Naive thymus-derived CD4-positive, alpha-beta T cell (primary cell): ENCODE results near the gene OSBPL10. TPM values are rescaled to one million over a fixed set of nuclear protein-coding genes. Genes with fewer than 3 reads are reported as not detected.

Experiments
- ATAC-seq: fragments of 150-1000 bp; cut with Tn5 transposase; 2 replicates; pipeline ENCODE4 v1.10.0; 2021; ENCODE audit warnings: mild to moderate bottlenecking, moderate library complexity
- CTCF ChIA-PET: fragments of 350-600 bp; sonication (Branson Sonifier 250); formaldehyde crosslinking; loops from one replicate; lab custom pipeline; 2021; ENCODE audit warnings: antibody characterized with exemption; lab: Charles Lee
- POLR2A ChIA-PET: fragments of 350-600 bp; sonication (Branson Sonifier 250); formaldehyde crosslinking; loops from one replicate; lab custom pipeline; 2021; ENCODE audit warnings: antibody characterized with exemption, inconsistent platforms; lab: Charles Lee
- DNase-seq, 9 donors: peaks; one replicate each; pipeline versions ENCODE4 v3.0.0 to v3.0.0-alpha.2; 2020 to 2022; ENCODE audit warnings: mixed read lengths in 1 of 9
- H3K27ac ChIP-seq: one replicate; pipeline ENCODE4 v1.7.0; 2013; ENCODE audit warnings: mild to moderate bottlenecking, low read depth, low read length, moderate library complexity
- H3K27me3 ChIP-seq, 2 donors: one replicate each; pipeline ENCODE4 v1.7.0; 2013; ENCODE audit warnings: low read length in 2 of 2, mild to moderate bottlenecking in 2 of 2, moderate library complexity in 2 of 2; ENCODE audit not compliant: control insufficient read depth in 2 of 2, insufficient read depth in 2 of 2
- H3K36me3 ChIP-seq, 3 experiments: 1 replicate in 2 of 3; 2 replicates in 1 of 3; pipeline ENCODE4 v1.7.0; 2013; ENCODE audit warnings: low read length in 3 of 3, mild to moderate bottlenecking in 3 of 3, moderate library complexity in 1 of 3; ENCODE audit not compliant: insufficient read depth in 3 of 3, control insufficient read depth in 2 of 3
- H3K4me1 ChIP-seq, 2 donors: one replicate each; pipeline ENCODE4 v1.7.0; 2013; ENCODE audit warnings: low read length in 2 of 2, mild to moderate bottlenecking in 2 of 2, moderate library complexity in 1 of 2; ENCODE audit not compliant: control insufficient read depth in 2 of 2, insufficient read depth in 2 of 2
- H3K4me3 ChIP-seq: 2 replicates; pipeline ENCODE4 v1.7.0; 2013; ENCODE audit warnings: mild to moderate bottlenecking, low read length
- H3K9me3 ChIP-seq, 3 experiments: 1 replicate in 2 of 3; 2 replicates in 1 of 3; pipeline ENCODE4 v1.7.0; 2013; ENCODE audit warnings: low read length in 3 of 3; ENCODE audit not compliant: control insufficient read depth in 2 of 3
- H3K27ac Mint-ChIP-seq, 9 donors: one replicate each; pipeline ENCODE4 v1.8.0; 2020 to 2022; ENCODE audit warnings: mixed read lengths in 9 of 9, mild to moderate bottlenecking in 8 of 9, moderate library complexity in 5 of 9, inconsistent platforms in 2 of 9
- H3K27me3 Mint-ChIP-seq, 5 donors: one replicate each; pipeline ENCODE4 v1.8.0; 2021 to 2022; ENCODE audit warnings: mixed read lengths in 5 of 5, mild to moderate bottlenecking in 1 of 5
- H3K36me3 Mint-ChIP-seq, 5 donors: one replicate each; pipeline ENCODE4 v1.8.0; 2020 to 2022; ENCODE audit warnings: mixed read lengths in 5 of 5, mild to moderate bottlenecking in 3 of 5, inconsistent platforms in 1 of 5
- H3K4me1 Mint-ChIP-seq, 7 donors: one replicate each; pipeline ENCODE4 v1.8.0; 2020 to 2022; ENCODE audit warnings: mixed read lengths in 7 of 7, mild to moderate bottlenecking in 3 of 7, inconsistent platforms in 1 of 7
- H3K4me3 Mint-ChIP-seq, 10 donors: one replicate each; pipeline ENCODE4 v1.8.0; 2020 to 2022; ENCODE audit warnings: mild to moderate bottlenecking in 10 of 10, mixed read lengths in 10 of 10, moderate library complexity in 6 of 10, inconsistent platforms in 2 of 10
- H3K9me3 Mint-ChIP-seq, 11 donors: one replicate each; pipeline ENCODE4 v1.8.0; 2020 to 2022; ENCODE audit warnings: mixed read lengths in 11 of 11, mild to moderate bottlenecking in 4 of 11, inconsistent platforms in 1 of 11, moderate library complexity in 1 of 11
- intact Hi-C, 2 donors: fragments of 100-400 bp; cut with micrococcal nuclease; formaldehyde crosslinking; loops; one replicate each; pipeline ENCODE4 v1.15.1; 2023
- polyA plus RNA-seq, 2 donors: library from polyadenylated mRNA; unstranded; fragments of 300-500 nt; fragmentation: Illumina TruSeq; gene quantifications; one replicate each; pipeline ENCODE4 v1.2.3, GENCODE V29; 2021
- total RNA-seq, 6 experiments: library from RNA in 5 of 6; stranded (reverse) in 5 of 6; gene quantifications; 1 replicate in 5 of 6; 2 replicates in 1 of 6; pipeline ENCODE4 v1.2.3 and lab custom pipeline; 2021 to 2026

Gene OSBPL10
- total and polyA plus RNA-seq, 7 experiments from 2014 or later = 0.15 to 6.8 (median 0.59) TPM

GRCh38 chr3:31917303-31918005 lies 63.6 kb downstream of the OSBPL10 start:
- no peak for ATAC-seq
- H3K9me3 Mint-ChIP-seq = peaks cover 3 to 30% (median 13%) of the 10 kb centered on the region in 11 donors
- Histone ChIP-seq H3K27ac (no peak overlapping the region), H3K4me3 (no peak overlapping the region), H3K36me3 (no peaks in the 10 kb centered on the region), H3K4me1 (peaks cover 0 to 10% of the 10 kb centered on the region in 2 donors), H3K9me3 (peaks cover 0 to 15% (median 0%) of the 10 kb centered on the region in 3 experiments), H3K27me3 (no peaks in the 10 kb centered on the region)
- no peak for DNase-seq
- H3K27me3 Mint-ChIP-seq = no peaks in the 10 kb centered on the region
- peaks cover 3 to 40% (median 22%) of the 10 kb centered on the region in 7 donors for H3K4me1 Mint-ChIP-seq
- peak overlapping the region in 7 of 9 donors; percentile 42 to 90 (median 81) for H3K27ac Mint-ChIP-seq
- intact Hi-C loops = loop anchor here in 1 of 2 donors (2.0 to 10.0 kb wide), 7 partner anchors 45 to 657 kb away; partner anchors contain the start of genes DYNC1LI1, OSBPL10 and ZNF860
- ChIA-PET POLR2A (interaction anchor here (0.6 kb wide), 1 partner anchor 852 kb away, joined by 3 read pairs; no protein-coding TSS in a partner anchor), CTCF (no interaction called here)
- H3K4me3 Mint-ChIP-seq = peak overlapping the region in 9 of 10 donors; percentile 1 to 81 (median 53)
- H3K36me3 Mint-ChIP-seq = peaks cover 0 to 27% (median 9%) of the 10 kb centered on the region in 5 donors

- H3K27ac ChIP-seq = no peak overlapping the region
- no peaks in the 10 kb centered on the region for H3K27me3 Mint-ChIP-seq
- ChIA-PET CTCF (no interaction called here), POLR2A (no interaction called here)
- intact Hi-C loops = loop anchor here in 1 of 2 donors (10.0 kb wide), 3 partner anchors 393 to 663 kb away; partner anchors contain the start of gene DYNC1LI1
- no peaks in the 10 kb centered on the region for H3K4me1 ChIP-seq
- no peaks in the 10 kb centered on the region for H3K36me3 ChIP-seq
- H3K27me3 ChIP-seq = no peaks in the 10 kb centered on the region
- ATAC-seq (no peak), DNase-seq (no peak)
- H3K9me3 ChIP-seq = no peaks in the 10 kb centered on the region
- H3K4me3 Mint-ChIP-seq = no peak overlapping the region
- H3K4me1 Mint-ChIP-seq = peaks cover 0 to 18% (median 5%) of the 10 kb centered on the region in 7 donors
- H3K4me3 ChIP-seq = no peak overlapping the region
- H3K27ac Mint-ChIP-seq = no peak overlapping the region
- H3K9me3 Mint-ChIP-seq = peaks cover 0 to 3% (median 0%) of the 10 kb centered on the region in 11 donors
- peaks cover 0 to 3% (median 0%) of the 10 kb centered on the region in 5 donors for H3K36me3 Mint-ChIP-seq
Measured at GRCh38 chr3:31911643-31912042, 69.4 kb downstream of the OSBPL10 start.

- no peaks in the 10 kb centered on the region for H3K9me3 ChIP-seq
- ChIA-PET POLR2A (no interaction called here), CTCF (no interaction called here)
- no peaks in the 10 kb centered on the region for H3K36me3 ChIP-seq
- Mint-ChIP-seq H3K4me1 (peaks cover 0 to 13% (median 0%) of the 10 kb centered on the region in 7 donors), H3K27ac (no peak overlapping the region), H3K9me3 (peaks cover 0 to 3% (median 0%) of the 10 kb centered on the region in 11 donors), H3K27me3 (no peaks in the 10 kb centered on the region), H3K4me3 (no peak overlapping the region), H3K36me3 (peaks cover 0 to 3% (median 0%) of the 10 kb centered on the region in 5 donors)
- H3K27ac ChIP-seq = no peak overlapping the region
- DNase-seq (no peak), ATAC-seq (no peak)
- no peaks in the 10 kb centered on the region for H3K27me3 ChIP-seq
- H3K4me1 ChIP-seq = no peaks in the 10 kb centered on the region
- intact Hi-C loops = loop anchor here in 1 of 2 donors (10.0 kb wide), 3 partner anchors 394 to 664 kb away; partner anchors contain the start of gene DYNC1LI1
- H3K4me3 ChIP-seq = no peak overlapping the region
Measured at GRCh38 chr3:31911124-31911523, 69.9 kb downstream of the OSBPL10 start.

GRCh38 chr3:31909455-31909854 lies 71.6 kb downstream of the OSBPL10 start:
- ATAC-seq (no peak), DNase-seq (no peak)
- Histone ChIP-seq H3K27me3 (no peaks in the 10 kb centered on the region), H3K9me3 (no peaks in the 10 kb centered on the region), H3K36me3 (no peaks in the 10 kb centered on the region), H3K4me3 (no peak overlapping the region), H3K27ac (no peak overlapping the region), H3K4me1 (no peaks in the 10 kb centered on the region)
- H3K4me1 Mint-ChIP-seq = peaks cover 0 to 19% (median 7%) of the 10 kb centered on the region in 7 donors
- POLR2A ChIA-PET = no interaction called here
- H3K27ac Mint-ChIP-seq = no peak overlapping the region
- H3K27me3 Mint-ChIP-seq = no peaks in the 10 kb centered on the region
- intact Hi-C loops = no loop called here
- H3K9me3 Mint-ChIP-seq = no peaks in the 10 kb centered on the region
- CTCF ChIA-PET = no interaction called here
- H3K36me3 Mint-ChIP-seq = peaks cover 0 to 2% (median 0%) of the 10 kb centered on the region in 5 donors
- H3K4me3 Mint-ChIP-seq = no peak overlapping the region

- intact Hi-C loops = no loop called here
- DNase-seq (no peak), ATAC-seq (no peak)
- no peak overlapping the region for H3K4me3 Mint-ChIP-seq
- no peaks in the 10 kb centered on the region for H3K9me3 ChIP-seq
- H3K27ac Mint-ChIP-seq = no peak overlapping the region
- H3K9me3 Mint-ChIP-seq = no peaks in the 10 kb centered on the region
- peaks cover 0 to 2% (median 0%) of the 10 kb centered on the region in 5 donors for H3K36me3 Mint-ChIP-seq
- CTCF ChIA-PET = no interaction called here
- no peak overlapping the region for H3K4me3 ChIP-seq
- H3K27me3 Mint-ChIP-seq = no peaks in the 10 kb centered on the region
- H3K4me1 ChIP-seq = no peaks in the 10 kb centered on the region
- POLR2A ChIA-PET = no interaction called here
- no peaks in the 10 kb centered on the region for H3K27me3 ChIP-seq
- peaks cover 2 to 28% (median 16%) of the 10 kb centered on the region in 7 donors for H3K4me1 Mint-ChIP-seq
- H3K36me3 ChIP-seq = no peaks in the 10 kb centered on the region
- H3K27ac ChIP-seq = no peak overlapping the region
Measured at GRCh38 chr3:31908391-31909097, 72.5 kb downstream of the OSBPL10 start.

- H3K27me3 Mint-ChIP-seq = no peaks in the 10 kb centered on the region
- Histone ChIP-seq H3K36me3 (no peaks in the 10 kb centered on the region), H3K27me3 (no peaks in the 10 kb centered on the region), H3K9me3 (no peaks in the 10 kb centered on the region), H3K27ac (no peak overlapping the region), H3K4me1 (no peaks in the 10 kb centered on the region), H3K4me3 (no peak overlapping the region)
- peaks cover 2 to 42% (median 21%) of the 10 kb centered on the region in 7 donors for H3K4me1 Mint-ChIP-seq
- no peaks in the 10 kb centered on the region for H3K9me3 Mint-ChIP-seq
- H3K27ac Mint-ChIP-seq = no peak overlapping the region
- H3K36me3 Mint-ChIP-seq = peaks cover 0 to 2% (median 0%) of the 10 kb centered on the region in 5 donors
- ChIA-PET CTCF (no interaction called here), POLR2A (no interaction called here)
- no peak for ATAC-seq
- H3K4me3 Mint-ChIP-seq = no peak overlapping the region
- intact Hi-C loops = no loop called here
- no peak for DNase-seq
Measured at GRCh38 chr3:31906182-31906581, 74.9 kb downstream of the OSBPL10 start.
